ENCODE measurements around the gene OR6X1. TPM values are rescaled to one million over a fixed set of nuclear protein-coding genes. Genes with fewer than 3 reads are reported as not detected.
A peak's percentile ranks its signal among the peaks of the same experiment; 100 is the strongest.

The OR6X1 gene
- total and polyA plus RNA-seq, 9 of the 15 experiments (the other 6 are each of a cell fraction or from before 2014, with no cell fraction given): not detected

GRCh38 chr11:123741159-123742030 lies 12.9 kb downstream of the OR6X1 start, which contains the start of gene ZNF202 (continued):
- TF ChIP-seq PKNOX1 (IDR thresholded peaks at IDR 0.05): peak; percentile 45; the same call in 1 of the 2 replicates
- peak; percentile 51; the same call in 1 of the 2 replicates for TF ChIP-seq LCOR (CRISPR knock-in tag; IDR thresholded peaks at IDR 0.05)
- no peak for TF ChIP-seq CHD4 (IDR thresholded peaks at IDR 0.05; ENCODE audit: insufficient read depth, insufficient replicate concordance, low read depth, low read length, poor library complexity, severe bottlenecking)
- TF ChIP-seq ARNT (IDR thresholded peaks at IDR 0.05): 0 out of 4 replicates have a peak, but pooled peaks of 1 of the 2 experiments have one; percentile 29
- no peak for TF ChIP-seq ZNF445 (CRISPR knock-in tag; IDR thresholded peaks at IDR 0.05; ENCODE audit: low read depth)
- TF ChIP-seq SNAPC5 (CRISPR knock-in tag; IDR thresholded peaks at IDR 0.05): no peak
- TF ChIP-seq ZC3H4 (CRISPR knock-in tag; IDR thresholded peaks at IDR 0.05; ENCODE audit: borderline replicate concordance): no peak
- no peak for TF ChIP-seq HLTF (IDR thresholded peaks at IDR 0.05)
- no peak for TF ChIP-seq CREB3 (tag; conservative IDR thresholded peaks at IDR 0.05; ENCODE audit: low read depth)
- TF ChIP-seq FOS (IDR thresholded peaks at IDR 0.05; ENCODE audit: extremely low read depth, insufficient read length): no peak
- TF ChIP-seq CREB5 (CRISPR knock-in tag; IDR thresholded peaks at IDR 0.05): no peak
- no peak for TF ChIP-seq HOXB6 (CRISPR knock-in tag; IDR thresholded peaks at IDR 0.05; ENCODE audit: borderline replicate concordance)
- no peak for TF ChIP-seq DACH1 (IDR thresholded peaks at IDR 0.05; ENCODE audit: partially characterized antibody)
- no peak for TF ChIP-seq IRF1 (CRISPR knock-in tag; IDR thresholded peaks at IDR 0.05; ENCODE audit: borderline replicate concordance)
- no peak for TF ChIP-seq RREB1 (CRISPR knock-in tag; IDR thresholded peaks at IDR 0.05)
- TF ChIP-seq CSDE1 (IDR thresholded peaks at IDR 0.05): no peak

Measured in K562 (cell line).